GM06990 (cell line): ENCODE measurements around the gene MEFV.

ENCODE experiments used
- DNase-seq: peaks from one replicate; pipeline ENCODE4 v3.0.0-alpha.2; 2011; ENCODE audit not compliant: insufficient read length; ENCODE audit errors: extremely low read depth
- H3K27me3 ChIP-seq: replicated peaks from 2 replicates; pipeline ENCODE4 v1.6.0; 2011; ENCODE audit warnings: low read length; ENCODE audit not compliant: control insufficient read depth, insufficient read depth
- H3K36me3 ChIP-seq: 2 replicates; pipeline ENCODE4 v1.5.1; 2011; ENCODE audit warnings: low read length; ENCODE audit not compliant: control insufficient read depth, insufficient read depth
- H3K4me3 ChIP-seq: replicated peaks from 2 replicates; pipeline ENCODE4 v1.5.1; 2011; ENCODE audit warnings: low read depth, mild to moderate bottlenecking, control low read depth, low read length
- CTCF ChIP-seq: IDR thresholded peaks from 2 replicates; pipeline ENCODE4 v1.5.1; 2011; ENCODE audit warnings: low read length, control low read depth, mild to moderate bottlenecking, inconsistent platforms; ENCODE audit not compliant: insufficient read depth, poor library complexity, severe bottlenecking

Gene MEFV

GRCh38 chr16:3249020-3249419 lies 7.4 kb downstream of the MEFV start:
- DNase-seq = no peak
- TF ChIP-seq CTCF = no peak
- Histone ChIP-seq H3K27me3 (no peaks in the 10 kb centered on the region), H3K36me3 (no peaks in the 10 kb centered on the region), H3K4me3 (no peak overlapping the region)

- DNase-seq = no peak
- no peak for TF ChIP-seq CTCF
- Histone ChIP-seq H3K27me3 (no peaks in the 10 kb centered on the region), H3K4me3 (no peak overlapping the region), H3K36me3 (no peaks in the 10 kb centered on the region)
These were observed 7.8 kb downstream of the MEFV start for GRCh38 chr16:3248596-3248995.

- Histone ChIP-seq H3K4me3 (no peak overlapping the region), H3K27me3 (no peaks in the 10 kb centered on the region), H3K36me3 (no peaks in the 10 kb centered on the region)
- DNase-seq = no peak
- TF ChIP-seq CTCF = no peak
These were observed 9.6 kb downstream of the MEFV start for GRCh38 chr16:3246876-3247275.

GRCh38 chr16:3246002-3246401 lies 10.4 kb downstream of the MEFV start:
- no peak for TF ChIP-seq CTCF
- Histone ChIP-seq H3K4me3 (no peak overlapping the region), H3K27me3 (no peaks in the 10 kb centered on the region), H3K36me3 (no peaks in the 10 kb centered on the region)
- DNase-seq = no peak

GRCh38 chr16:3243882-3244281 lies 12.6 kb downstream of the MEFV start:
- no peak for TF ChIP-seq CTCF
- H3K36me3 ChIP-seq = no peaks in the 10 kb centered on the region
- no peak overlapping the region for H3K4me3 ChIP-seq
- H3K27me3 ChIP-seq = no peaks in the 10 kb centered on the region
- DNase-seq = no peak

- no peak for DNase-seq
- no peaks in the 10 kb centered on the region for H3K36me3 ChIP-seq
- TF ChIP-seq CTCF = no peak
- no peak overlapping the region for H3K4me3 ChIP-seq
- H3K27me3 ChIP-seq = no peaks in the 10 kb centered on the region
These were observed 13.7 kb downstream of the MEFV start for GRCh38 chr16:3242709-3243108.
